Endothelial cell of hepatic sinusoid (primary cell): ENCODE results near the gene CAV1.
"Not testable (repeated sequence)": the region's sequence is repeated elsewhere in the genome, so short reads cannot be mapped to it uniquely, and the experiment has no call there.

Source experiments
- in situ Hi-C: cut with HindIII; loops from 2 replicates; pipeline ENCODE4 v1.10.0; 2017; ENCODE audit warnings: low sequenced_read_pairs

Gene CAV1, protein sequence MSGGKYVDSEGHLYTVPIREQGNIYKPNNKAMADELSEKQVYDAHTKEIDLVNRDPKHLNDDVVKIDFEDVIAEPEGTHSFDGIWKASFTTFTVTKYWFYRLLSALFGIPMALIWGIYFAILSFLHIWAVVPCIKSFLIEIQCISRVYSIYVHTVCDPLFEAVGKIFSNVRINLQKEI

GRCh38 chr7:116524609-116525297, at the start of gene CAV1:
Gene CAV1, plus strand, starts transcription at chr7:116525036. Its CDS starts 27 bp downstream, at chr7:116525063.
- in situ Hi-C loops: loop anchor here (5.0 kb wide), 1 partner anchor 63 kb away; no protein-coding TSS in a partner anchor

DNA sequence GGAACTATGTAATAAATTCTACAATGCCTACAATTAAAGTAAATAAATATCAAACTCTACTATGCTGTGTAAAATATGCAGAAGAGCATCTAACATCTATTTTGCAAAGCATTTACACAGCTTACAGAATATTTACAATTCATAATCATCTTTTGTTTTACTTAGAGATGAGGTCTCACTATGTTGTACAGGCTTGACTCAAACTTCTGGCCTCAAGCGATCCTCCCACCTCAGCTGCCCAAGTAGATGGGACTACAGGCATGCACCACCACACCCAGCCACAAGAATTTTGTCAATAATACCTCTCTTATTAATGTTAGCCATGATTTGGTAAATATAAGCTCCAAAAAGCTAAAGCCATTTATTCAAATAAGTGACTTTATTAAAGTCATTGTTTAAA, 47.2 kb upstream of the CAV1 start:
- in situ Hi-C loops: no loop called here

- in situ Hi-C loops: no loop called here
These were observed 46.0 kb upstream of the CAV1 start for GRCh38 chr7:116478834-116479233.

DNA sequence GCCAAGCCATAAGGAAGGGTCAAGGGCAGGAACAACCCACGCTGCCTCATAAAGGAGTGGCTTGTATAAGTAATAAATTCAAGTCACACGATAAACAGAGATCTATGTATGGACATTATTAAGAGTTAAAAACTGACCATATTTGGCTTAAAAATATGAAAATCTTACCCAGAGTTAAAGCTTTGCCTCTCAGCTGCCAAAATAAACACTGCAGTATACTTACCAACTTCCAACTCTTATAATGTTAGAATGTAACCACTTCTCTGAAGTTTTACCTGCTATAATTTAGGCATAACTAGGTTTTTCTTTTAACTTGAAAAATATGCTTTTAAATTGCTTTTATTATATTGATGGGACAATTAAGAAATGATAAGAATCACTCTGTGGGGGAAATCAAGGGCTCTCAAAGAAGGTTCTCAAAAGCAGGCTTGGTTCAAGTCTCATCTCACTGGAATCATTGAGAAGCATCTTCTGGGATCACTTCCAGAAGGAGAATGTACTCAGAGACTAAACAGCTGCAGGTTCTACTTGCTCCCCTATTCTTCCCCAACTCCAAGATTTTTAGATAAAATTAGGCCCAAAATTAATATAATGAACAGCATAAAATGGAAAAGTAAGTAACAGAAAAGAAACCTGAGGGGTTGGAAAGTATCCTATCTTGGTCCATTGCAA, 41.4 kb upstream of the CAV1 start:
- in situ Hi-C loops: no loop called here

- in situ Hi-C loops: not testable (repeated sequence)
These were observed 40.4 kb upstream of the CAV1 start for GRCh38 chr7:116484389-116484788.

DNA sequence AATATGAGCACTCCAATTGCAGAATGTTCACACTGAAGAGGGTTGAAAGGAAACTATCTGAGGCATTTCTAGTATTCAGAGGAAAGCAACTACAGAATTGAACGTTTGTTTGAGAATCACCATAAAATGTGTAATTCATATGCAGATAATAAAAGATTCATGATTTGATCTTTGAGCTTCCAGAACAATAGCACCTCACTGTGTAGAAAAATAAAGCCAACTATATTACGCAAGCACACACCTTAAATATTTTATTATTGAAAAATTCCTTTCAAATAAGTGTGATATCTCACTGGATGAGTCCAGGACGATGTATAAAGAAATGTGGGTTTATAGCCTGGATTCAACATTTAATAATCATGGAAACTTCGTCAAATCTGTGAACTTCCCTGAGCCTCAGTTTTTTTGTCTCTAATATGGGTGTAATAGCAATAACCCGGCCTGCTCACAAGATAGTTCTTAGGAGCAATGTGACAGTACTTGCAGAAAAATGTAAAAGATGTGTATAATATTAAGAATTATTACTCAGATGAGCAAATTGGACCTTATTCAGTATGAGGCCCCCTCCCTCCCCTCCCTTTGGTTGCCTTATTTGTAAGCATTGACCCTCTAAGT, 36.8 kb upstream of the CAV1 start:
- in situ Hi-C loops: loop anchor here (5.0 kb wide), 1 partner anchor 106 kb away; no protein-coding TSS in a partner anchor

- in situ Hi-C loops: no loop called here
These were observed 34.5 kb upstream of the CAV1 start for GRCh38 chr7:116490351-116490750.

- in situ Hi-C loops: no loop called here
These were observed 32.8 kb upstream of the CAV1 start for GRCh38 chr7:116491887-116492653.

DNA sequence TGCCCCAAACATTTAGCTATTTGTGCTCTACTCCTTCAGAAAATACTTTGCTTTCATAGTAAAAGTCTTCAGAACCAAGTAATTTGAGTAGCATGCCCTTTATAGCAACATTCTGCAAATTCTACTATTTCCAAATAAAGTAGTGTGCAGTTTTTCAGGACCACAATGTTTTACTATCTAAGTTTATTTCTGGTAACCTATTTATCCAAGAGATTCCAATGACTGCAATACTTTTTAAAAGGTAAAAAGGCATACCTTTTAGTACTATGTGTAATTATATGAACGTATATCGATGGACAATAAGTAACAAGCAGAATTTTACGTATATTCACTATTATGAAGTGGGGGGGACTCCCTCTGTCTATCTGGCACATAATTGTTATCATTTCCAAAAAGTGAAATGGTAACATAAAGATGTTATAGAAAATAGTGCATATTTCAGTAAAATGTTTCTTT, 32.2 kb upstream of the CAV1 start:
- in situ Hi-C loops: no loop called here

DNA sequence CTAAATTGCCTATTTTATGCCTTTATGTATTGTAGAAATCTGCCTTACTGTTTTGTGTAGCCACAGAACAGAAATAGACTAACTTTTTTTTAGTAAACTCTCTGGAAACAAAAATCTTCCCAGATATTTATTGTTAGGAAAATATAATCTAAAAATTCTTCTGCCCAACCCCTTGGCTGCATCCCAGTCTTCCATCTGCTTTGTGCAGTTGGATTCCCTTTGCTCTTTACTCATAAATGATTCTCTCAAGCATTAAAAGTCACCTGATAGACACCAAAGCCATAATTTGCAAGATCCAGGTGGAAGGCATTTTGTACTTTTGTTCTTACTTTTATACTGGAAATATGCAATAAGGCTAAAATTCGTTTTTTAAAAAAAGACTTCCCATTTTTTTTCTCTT, 31.4 kb upstream of the CAV1 start:
- in situ Hi-C loops: no loop called here

GRCh38 chr7:116494472-116494871, 30.4 kb upstream of the CAV1 start:
- in situ Hi-C loops: no loop called here

DNA sequence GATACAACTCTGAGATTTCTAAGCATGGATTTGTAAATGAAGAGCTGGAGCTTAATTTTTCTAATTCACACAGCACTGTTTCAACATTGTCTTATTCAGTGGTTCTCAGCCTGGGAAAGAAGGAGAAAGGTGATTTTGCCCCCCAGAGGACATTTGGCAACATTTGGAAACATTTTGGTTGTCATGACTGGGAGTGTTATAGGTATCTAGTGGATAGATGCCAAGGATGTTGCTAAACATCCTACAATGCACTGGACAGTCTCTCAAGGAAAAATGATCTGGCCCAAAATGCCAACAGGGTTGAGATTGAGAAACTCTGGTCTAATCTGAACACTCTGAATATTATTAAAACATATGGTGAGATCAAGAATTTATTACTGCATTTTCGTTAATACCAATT, 29.1 kb upstream of the CAV1 start:
- in situ Hi-C loops: no loop called here

DNA sequence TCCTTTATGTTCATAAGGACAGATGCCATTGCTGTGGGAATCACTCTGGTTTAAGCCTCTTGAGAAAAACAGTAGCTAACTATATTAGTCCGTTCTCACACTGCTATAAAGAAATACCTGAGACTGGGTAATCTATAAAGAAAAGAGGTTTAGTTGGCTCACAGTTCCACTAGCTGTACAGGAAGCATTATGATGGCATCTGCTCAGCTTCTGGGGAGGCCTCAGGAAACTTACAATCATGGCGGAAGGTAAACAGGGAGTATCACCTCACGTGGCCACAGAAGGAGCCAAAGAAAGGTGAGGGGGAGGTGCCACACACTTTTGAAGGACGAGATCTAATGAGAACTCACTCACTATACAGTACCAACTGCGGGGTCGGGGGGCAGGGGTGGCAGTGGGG, 28.2 kb upstream of the CAV1 start:
- in situ Hi-C loops: no loop called here

DNA sequence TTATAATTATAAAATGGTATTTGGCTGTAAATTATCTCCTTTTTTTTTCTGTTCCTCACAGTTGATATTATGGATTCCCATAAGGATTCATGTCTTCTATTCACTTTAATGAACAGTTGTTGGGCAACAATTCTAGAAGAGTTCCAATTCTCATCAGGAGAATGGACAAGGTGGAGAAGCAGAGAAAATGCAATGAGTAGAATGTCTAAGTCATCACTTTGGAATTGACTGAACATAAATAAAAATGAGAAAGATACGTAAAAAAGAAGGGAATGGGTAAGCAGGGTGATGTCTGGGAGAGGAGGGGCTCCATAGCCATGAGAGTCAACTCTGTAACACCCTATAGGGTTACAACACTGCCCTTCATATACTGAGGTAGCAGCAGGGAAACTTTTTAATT, 27.1 kb upstream of the CAV1 start:
- in situ Hi-C loops: no loop called here

DNA sequence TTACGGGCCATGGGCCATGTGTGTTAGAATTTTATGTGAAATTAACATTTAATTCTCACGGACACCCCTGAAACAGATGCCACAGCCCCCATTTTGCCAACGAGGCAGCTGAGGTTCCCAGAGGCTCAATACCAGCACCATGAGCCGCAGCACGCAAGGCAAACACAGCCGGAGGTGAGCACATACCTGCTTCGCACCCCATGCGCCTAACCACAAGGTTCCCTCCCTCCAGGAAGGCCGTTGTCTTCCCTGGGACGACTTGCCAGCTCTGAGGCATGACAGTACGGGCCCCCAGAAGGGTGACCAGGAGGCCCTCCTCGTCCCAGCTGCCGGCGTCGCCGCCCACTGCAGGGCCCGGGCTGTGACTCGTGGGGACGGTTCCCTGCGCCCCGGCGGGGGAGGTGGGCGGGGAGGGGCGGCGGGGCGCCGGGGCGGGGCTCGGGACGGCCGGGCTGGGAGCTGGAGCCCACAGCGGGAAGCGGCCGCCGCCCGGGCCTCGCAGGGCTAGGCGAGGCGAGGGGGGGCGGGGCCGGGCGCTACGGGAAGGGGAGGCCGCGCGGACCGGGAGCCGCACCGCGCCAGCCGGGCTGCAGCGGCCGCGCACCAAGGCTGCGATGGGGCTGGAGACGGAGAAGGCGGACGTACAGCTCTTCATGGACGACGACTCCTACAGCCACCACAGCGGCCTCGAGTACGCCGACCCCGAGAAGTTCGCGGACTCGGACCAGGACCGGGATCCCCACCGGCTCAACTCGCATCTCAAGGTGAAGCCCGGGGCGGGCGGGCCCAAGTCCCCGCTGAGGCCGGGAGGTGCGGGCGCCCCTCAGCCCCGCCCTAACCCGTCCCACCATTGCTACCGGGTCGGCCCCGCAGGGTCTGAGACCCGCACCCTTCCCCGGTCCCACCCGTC, 25.4 kb upstream of the CAV1 start, which contains the start of gene CAV2:
Gene CAV2 (plus strand): TSS at position 571 of the 910 bp plus-strand sequence. CDS start 44 bp downstream, at position 615.
- in situ Hi-C loops: no loop called here

GRCh38 chr7:116500078-116500853, 24.6 kb upstream of the CAV1 start:
- in situ Hi-C loops: no loop called here

DNA sequence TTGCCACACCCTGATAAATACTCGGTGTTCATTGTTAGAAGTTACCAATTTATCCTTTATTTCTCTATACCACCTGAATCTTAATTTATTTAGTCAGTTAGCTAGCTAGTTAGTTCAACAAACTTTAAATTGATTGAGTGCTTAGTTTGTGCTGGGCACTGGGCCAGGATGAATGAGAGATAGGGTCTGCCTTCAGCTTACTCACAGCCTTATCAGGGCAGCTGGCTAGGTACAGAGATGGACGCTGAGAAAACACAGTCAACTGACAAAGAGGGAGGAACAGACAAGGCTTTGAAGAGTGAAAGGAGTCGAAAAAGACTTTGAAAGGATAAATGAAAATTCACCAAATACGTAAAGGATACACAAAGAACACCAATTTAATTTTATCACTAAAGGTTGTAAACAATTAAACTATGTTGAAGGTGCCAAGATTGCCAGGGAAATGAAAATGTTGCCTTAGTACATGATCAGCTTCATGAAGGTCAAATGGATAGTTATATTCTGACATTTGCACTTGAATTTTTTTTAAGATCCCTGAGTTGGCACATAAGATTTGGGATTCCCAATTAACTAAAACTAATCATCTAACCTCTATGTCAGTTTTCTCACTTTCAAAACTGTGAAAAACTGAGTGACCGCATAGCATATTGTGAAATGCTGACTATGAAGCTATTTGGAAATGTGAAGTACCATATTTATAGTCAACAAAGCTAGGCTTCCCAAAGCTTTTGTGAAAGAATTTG, 23.2 kb upstream of the CAV1 start:
- in situ Hi-C loops: no loop called here
